BJ (cell line): ENCODE results near the gene COL5A1. TPM values are rescaled to one million over a fixed set of nuclear protein-coding genes. Genes with fewer than 3 reads are reported as not detected.

Experiments
- CTCF ChIA-PET: fragments of 350-600 bp; formaldehyde crosslinking; extraction: SDS; loops from one replicate; lab custom pipeline; 2021; ENCODE audit warnings: antibody characterized with exemption, inconsistent platforms; lab: Yijun Ruan, JAX
- POLR2A ChIA-PET: fragments of 300-600 bp; sonication (Branson Sonifier 250); formaldehyde crosslinking; extraction: SDS; loops from one replicate; lab custom pipeline; 2021; ENCODE audit warnings: antibody characterized with exemption; lab: Charles Lee
- DNase-seq: peaks from one replicate; pipeline ENCODE4 v3.0.0-alpha.2; 2011; ENCODE audit warnings: low read depth
- H3K27me3 ChIP-seq: 2 replicates; pipeline ENCODE4 v1.6.0; 2011; ENCODE audit warnings: low read length; ENCODE audit not compliant: control insufficient read depth, insufficient read depth
- H3K36me3 ChIP-seq: 2 replicates; pipeline ENCODE4 v1.5.1; 2011; ENCODE audit warnings: low read length; ENCODE audit not compliant: control insufficient read depth, insufficient read depth
- H3K4me3 ChIP-seq: 2 replicates; pipeline ENCODE4 v1.5.1; 2011; ENCODE audit warnings: low read depth, mild to moderate bottlenecking, control low read depth, low read length
- polyA plus RNA-seq: library from polyadenylated mRNA; depleted of rRNA; stranded (reverse); fragments of >200 nt; gene quantifications from 2 replicates; pipeline ENCODE4 v1.2.3, GENCODE V29; 2011
- TF ChIP-seq, protein P1 (sequence below): IDR thresholded peaks from 2 replicates; pipeline ENCODE4 v1.5.1; 2011; ENCODE audit warnings: low read depth, mild to moderate bottlenecking, control low read depth, inconsistent platforms, low read length, moderate library complexity; ENCODE audit not compliant: insufficient read depth

Gene COL5A1
- polyA plus RNA-seq, 1 experiment, result 251 TPM

DNA sequence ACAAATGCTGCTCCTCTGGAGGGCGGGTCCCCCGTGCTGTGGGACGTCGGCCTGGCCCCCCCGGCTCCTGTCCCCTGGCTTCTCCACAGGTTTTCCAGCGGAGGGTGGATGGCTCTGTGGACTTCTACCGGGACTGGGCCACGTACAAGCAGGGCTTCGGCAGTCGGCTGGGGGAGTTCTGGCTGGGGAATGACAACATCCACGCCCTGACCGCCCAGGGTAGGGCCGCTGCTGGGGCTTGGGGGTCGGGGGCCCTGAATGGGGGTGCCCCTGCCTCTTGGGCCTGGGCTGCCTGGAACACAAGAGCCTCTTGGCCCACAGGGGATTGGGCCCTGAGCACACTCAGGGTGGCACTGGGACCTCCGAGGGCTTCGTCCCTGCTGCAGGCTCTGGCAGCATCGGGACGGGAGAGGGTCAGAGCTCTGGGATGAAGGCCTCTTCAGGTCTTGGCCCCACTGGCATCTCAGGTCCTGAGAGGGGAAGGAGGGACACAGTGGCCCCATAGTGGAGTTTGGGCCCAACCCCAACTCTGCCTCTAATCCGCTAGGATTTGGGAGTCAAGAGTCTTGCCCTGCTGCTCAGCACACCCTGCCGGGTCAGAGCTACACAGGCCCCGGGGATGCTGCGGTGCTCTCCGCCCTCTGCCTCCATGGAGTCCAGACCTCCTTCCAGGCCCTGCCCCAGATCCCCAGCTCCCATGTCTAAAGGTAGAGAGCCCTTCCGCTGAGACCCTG lies 244.2 kb downstream of the COL5A1 start:
- H3K27me3 ChIP-seq, result peaks cover 9% of the 10 kb centered on the region
- ChIA-PET POLR2A (no interaction called here), CTCF (no interaction called here)
- TF ChIP-seq, protein P1, sequence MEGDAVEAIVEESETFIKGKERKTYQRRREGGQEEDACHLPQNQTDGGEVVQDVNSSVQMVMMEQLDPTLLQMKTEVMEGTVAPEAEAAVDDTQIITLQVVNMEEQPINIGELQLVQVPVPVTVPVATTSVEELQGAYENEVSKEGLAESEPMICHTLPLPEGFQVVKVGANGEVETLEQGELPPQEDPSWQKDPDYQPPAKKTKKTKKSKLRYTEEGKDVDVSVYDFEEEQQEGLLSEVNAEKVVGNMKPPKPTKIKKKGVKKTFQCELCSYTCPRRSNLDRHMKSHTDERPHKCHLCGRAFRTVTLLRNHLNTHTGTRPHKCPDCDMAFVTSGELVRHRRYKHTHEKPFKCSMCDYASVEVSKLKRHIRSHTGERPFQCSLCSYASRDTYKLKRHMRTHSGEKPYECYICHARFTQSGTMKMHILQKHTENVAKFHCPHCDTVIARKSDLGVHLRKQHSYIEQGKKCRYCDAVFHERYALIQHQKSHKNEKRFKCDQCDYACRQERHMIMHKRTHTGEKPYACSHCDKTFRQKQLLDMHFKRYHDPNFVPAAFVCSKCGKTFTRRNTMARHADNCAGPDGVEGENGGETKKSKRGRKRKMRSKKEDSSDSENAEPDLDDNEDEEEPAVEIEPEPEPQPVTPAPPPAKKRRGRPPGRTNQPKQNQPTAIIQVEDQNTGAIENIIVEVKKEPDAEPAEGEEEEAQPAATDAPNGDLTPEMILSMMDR, result no peak
- DNase-seq, result no peak
- no peaks in the 10 kb centered on the region for H3K36me3 ChIP-seq
- H3K4me3 ChIP-seq, result no peak overlapping the region

DNA sequence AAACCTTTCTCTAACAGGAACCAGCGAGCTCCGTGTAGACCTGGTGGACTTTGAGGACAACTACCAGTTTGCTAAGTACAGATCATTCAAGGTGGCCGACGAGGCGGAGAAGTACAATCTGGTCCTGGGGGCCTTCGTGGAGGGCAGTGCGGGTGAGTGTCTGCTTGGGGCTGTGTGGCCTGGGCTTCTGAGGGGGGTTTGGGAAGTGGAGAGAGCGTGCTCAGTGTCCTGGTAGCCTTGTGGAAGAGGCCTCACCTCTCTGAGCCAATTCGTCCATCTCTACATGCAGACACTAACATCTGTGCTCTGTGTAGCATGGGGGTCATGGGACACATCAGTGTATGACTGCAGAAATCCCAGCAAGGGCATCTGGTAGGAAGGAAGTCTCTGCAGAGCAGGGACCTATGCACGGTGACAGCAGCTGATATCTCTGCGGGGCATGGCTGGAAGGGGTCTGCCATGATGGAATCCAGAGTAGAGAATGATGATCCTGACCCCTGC lies 244.9 kb downstream of the COL5A1 start:
- Histone ChIP-seq H3K4me3 (no peak overlapping the region), H3K27me3 (peaks cover 9% of the 10 kb centered on the region), H3K36me3 (no peaks in the 10 kb centered on the region)
- ChIA-PET CTCF (no interaction called here), POLR2A (no interaction called here)
- DNase-seq, result no peak
- TF ChIP-seq, protein P1, result no peak

- TF ChIP-seq, protein P1, result no peak
- ChIA-PET POLR2A (no interaction called here), CTCF (no interaction called here)
- Histone ChIP-seq H3K27me3 (peaks cover 9% of the 10 kb centered on the region), H3K4me3 (no peak overlapping the region), H3K36me3 (no peaks in the 10 kb centered on the region)
- DNase-seq, result no peak
Measured at GRCh38 chr9:134887219-134887618, 245.6 kb downstream of the COL5A1 start.

DNA sequence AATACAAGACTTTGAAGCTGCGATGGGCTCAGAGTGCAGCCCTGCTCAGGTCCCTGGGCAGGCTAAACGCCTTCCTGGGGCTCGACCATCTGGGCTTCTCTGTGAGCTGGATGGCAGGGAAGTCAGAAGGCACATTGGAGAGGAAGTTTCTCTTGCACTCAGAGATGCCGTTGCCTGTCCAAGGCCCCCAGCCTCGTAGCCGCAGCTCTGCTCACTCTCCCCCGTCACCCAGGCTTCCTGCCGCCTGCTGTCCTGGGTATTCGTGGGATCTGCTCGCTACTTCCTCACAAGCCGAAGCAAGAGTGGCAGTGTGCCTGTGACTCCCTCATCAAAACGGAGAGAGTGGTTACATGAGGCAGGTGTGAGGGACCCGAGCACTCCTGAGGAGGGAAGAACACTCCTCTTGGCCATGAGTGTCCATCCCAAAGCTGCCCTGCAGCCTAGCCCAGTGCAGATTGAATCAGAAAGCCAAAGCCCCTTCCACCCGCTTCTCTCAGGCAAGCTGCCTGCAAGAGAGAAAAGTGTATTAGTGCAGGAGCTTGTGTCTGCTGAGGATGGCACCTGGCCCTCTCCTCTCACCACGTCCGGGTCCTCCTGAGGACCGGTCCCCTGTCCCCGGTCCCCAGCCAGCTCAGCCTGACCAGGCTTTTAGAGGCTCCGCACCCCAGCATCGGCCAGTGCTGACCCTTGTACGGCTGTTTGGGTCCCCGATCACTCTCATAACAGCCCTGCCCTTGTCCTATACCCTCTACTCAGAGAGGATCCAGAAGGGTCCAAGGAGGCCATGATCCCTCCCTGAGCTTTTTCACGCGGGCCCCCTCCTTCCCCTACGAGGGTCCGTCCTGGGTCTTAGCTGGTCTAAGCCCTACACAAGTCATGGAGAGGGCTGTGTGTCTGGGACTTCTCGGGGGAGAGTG lies 246.3 kb downstream of the COL5A1 start:
- no peak for DNase-seq
- ChIA-PET CTCF (no interaction called here), POLR2A (no interaction called here)
- H3K36me3 ChIP-seq, result no peaks in the 10 kb centered on the region
- H3K27me3 ChIP-seq, result peaks cover 11% of the 10 kb centered on the region
- TF ChIP-seq, protein P1, result no peak
- H3K4me3 ChIP-seq, result no peak overlapping the region

DNA sequence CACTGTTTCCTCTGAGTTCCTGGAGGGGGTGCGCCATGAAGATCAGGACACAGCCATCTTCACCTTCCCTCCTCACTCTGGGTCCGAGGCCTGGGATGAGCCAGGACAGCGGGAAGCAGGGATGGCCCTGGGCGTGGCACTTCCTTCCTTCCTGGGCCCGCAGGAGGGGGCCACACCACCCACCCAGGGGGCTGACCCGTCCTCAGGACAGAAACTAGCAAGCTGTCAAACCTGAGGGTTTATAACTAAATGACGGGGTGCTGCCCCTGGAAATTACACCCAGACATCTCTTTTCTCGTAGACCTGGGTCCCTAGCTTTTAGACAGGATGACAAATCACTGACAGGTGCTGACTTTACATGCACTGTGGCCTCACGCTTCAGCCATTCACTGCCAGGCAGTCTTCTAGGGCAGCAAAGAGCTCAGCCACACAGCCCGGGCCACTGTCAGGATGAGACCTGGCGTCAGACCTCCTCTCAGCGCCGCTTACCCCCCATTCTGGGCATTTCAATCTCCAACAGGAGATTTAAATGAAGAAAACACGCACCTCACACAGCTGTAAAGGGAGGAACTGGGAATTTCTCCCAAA lies 247.1 kb downstream of the COL5A1 start:
- Histone ChIP-seq H3K27me3 (peaks cover 13% of the 10 kb centered on the region), H3K36me3 (no peaks in the 10 kb centered on the region), H3K4me3 (no peak overlapping the region)
- CTCF ChIA-PET, result no interaction called here
- POLR2A ChIA-PET, result no interaction called here
- TF ChIP-seq, protein P1, result no peak
- no peak for DNase-seq
